NCI-H1694 treated with DMSO at 0.1 percent for 48 hours (cell line): Measurements from ENCODE around the gene RNF182.
"Not testable (repeated sequence)": the region's sequence is repeated elsewhere in the genome, so short reads cannot be mapped to it uniquely, and the experiment has no call there.

ENCODE experiments used
- DNase-seq: peaks from one replicate; lab custom pipeline; 2025; lab: John Stamatoyannopoulos, UW

RNF182 gene, protein sequence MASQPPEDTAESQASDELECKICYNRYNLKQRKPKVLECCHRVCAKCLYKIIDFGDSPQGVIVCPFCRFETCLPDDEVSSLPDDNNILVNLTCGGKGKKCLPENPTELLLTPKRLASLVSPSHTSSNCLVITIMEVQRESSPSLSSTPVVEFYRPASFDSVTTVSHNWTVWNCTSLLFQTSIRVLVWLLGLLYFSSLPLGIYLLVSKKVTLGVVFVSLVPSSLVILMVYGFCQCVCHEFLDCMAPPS

DNA sequence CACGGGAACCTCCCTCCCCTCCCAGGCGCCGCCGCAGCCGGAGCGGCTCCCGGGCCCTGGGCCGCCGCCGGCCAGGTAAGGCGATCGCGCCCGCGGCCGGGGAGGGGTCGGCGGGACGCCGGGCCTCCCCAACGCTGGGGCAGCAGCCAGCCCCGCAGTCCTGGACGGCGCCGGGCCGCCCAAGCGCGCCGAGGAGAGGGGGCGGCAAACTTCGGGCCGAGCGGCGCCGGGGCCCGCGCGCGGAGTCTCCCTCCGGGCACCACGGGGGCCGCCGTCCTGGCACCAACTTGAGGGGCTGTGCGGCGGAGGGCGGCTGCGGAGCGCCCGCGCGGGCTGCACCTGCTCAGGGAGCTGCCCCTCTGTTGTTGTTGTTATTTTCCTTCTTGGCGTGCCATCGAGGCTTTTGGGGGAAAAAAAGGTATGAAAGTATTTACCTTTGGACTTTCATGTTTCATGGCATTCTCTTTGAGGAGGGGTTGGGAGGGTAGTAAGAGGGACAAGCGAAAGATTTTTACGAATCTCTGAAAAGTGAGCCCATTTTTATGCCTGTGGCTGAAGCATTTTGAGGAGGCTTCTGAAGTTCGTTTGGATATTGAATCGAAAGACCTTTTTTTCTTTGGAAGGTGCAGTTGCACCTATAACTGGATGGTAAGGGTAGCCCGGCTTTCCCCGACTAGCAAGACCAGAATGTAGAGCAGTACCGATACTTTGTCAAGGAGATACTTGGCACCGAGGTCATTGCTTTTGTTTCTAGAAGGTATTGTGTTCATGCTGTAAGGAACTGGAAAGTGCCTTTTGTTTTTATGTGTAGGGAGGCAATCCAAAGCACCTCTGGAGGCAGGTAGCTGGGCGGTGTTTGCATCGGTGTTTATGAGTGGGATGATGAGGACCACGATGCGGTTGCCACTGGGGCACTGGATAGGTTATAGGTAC lies at the start of gene RNF182:
RNF182 (plus strand) TSS at position 4 of the 933 bp plus-strand sequence. CDS start 52,168 bp downstream, outside the sequence.
- DNase-seq, result peak; percentile 11

DNA sequence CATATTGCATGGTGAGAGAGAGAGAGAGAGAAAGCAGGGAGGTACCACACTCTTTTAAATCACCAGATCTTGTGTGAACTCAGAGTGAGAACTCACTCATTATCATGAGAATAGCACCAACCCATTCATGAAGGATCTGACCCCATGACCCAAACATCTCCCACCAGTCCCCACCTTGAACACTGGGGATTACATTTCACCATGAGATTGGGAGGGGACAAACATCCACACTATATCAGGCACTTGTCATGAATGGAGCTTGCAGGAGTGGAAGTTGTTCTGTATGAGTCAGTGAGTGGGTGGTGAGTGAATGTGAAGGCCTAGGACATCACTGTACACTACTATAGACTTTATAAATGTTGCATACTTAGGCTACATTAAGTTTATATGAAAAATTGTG lies 47.7 kb upstream of the RNF182 start:
- no peak for DNase-seq

DNA sequence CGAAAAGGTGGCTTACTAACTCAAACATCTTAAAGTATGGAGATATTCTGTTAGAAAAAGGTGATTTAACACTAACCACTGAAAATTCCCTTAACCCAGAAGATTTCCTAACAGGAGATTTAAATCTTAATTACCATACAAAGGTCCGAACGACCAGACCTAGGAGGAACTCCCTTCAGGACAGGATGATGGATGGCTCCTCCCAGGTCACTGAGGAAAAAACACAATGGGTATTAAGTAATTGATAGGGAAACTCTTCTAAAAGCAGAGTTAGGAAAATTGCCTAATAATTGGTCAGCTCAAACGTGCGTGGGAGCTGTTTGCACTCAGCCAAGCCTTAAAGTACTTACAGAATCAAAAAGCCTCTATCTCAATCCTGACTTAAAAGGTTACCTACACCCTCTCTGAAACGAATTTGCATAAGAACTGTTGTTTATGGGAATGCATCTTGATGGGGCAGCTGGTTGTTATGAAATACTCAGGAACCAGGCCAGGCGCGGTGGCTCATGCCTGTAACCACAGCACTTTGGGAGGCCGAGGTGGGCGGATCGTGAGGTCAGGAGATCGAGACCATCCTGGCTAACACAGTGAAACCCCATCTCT lies 44.6 kb upstream of the RNF182 start:
- DNase-seq, result not testable (repeated sequence)

DNA sequence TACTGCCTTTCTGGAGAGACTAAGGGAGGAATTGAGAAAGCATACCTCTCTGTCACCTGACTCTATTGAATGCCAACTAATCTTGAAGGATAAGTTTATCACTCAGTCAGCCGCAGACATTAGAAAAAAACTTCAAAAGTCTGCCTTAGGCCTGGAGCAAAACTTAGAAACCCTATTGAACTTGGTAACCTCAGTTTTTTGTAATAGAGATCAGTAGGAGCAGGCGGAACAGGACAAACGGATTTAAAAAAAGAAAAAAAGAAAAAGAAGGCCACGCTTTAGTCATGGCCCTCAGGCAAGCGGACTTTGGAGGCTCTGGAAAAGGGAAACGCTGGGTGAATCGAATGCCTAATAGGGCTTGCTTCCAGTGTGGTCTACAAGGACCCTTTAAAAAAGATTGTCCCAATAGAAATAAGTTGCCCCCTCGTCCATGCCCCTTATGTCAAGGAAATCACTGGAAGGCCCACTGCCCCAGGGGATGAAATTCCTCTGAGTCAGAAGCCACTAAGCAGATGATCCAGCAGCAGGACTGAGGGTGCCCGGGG lies 43.1 kb upstream of the RNF182 start:
- DNase-seq, result no peak

DNA sequence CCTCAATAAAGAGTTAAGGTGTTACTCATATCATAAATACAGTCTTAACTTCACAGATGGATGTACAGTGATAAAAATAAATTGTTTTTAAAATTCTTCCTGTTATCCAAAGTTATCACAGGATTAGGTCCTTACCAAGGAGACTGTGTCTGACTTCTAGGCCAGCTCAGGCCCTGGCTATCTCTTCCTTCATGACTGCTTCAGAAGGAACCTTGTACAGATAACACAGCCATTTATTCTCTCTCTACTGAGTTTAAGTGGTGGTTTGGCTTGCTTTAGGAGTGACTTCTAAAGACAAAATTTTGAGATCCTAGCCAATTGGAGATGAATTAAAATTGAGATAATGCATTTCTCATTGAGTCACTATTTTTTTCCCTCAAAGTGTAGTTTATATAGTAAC lies 40.8 kb upstream of the RNF182 start:
- no peak for DNase-seq

DNA sequence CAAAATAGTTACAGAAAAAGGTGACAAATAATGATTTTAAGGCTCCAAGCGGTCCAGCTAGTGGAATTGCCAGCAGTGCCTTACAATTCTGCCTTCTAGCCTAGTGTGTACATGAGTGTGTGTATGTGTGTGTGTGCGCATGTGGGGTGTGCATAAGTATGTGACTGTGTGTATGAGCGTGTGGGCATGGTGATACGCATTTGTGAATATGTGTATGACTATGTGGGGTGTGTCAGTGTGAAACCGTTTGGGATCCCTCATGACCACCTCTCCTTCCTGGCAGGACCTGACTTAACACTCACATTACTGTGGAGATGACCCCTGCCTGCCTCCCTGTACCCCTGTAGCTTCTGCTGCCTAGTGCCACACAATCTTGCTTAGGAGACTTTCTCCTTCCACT lies 40.4 kb upstream of the RNF182 start:
- DNase-seq, result no peak

DNA sequence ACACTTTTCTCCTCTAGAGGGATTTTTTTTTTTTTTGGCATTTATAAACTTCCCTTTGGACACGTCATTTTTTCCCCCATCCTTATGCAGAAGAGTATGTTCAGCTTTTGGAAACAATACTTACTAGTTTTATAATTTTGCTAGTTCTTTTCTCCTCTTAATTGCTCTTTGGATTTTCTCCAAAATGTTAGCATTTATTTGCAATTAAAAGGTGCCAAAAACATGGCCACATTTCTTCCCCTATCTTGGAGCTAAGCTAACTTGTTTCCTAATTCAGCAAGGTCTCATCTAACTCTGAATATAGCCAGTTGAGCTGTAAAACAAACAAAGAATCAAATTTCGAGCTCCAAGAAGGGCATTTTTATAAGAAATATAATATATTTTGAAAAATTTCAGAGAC lies 39.2 kb upstream of the RNF182 start:
- no peak for DNase-seq

DNA sequence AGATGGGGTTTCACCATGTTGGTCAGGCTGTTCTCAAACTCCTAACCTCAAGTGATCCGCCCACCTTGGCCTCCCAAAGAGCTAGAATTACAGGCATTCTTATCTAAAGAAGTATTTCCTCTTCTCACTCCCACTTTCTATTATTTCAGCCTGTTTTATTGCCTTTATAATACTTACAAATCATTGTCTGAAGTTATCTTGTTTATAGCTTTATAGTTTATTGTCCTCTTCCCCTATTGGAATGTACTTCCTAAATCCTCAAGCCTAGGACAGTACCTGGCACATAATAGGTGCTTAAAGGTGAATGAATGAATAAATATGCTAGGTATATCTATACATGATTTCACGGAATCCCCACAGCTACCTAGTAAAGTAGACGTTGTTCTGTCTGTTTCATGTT lies 37.8 kb upstream of the RNF182 start:
- DNase-seq, result no peak

DNA sequence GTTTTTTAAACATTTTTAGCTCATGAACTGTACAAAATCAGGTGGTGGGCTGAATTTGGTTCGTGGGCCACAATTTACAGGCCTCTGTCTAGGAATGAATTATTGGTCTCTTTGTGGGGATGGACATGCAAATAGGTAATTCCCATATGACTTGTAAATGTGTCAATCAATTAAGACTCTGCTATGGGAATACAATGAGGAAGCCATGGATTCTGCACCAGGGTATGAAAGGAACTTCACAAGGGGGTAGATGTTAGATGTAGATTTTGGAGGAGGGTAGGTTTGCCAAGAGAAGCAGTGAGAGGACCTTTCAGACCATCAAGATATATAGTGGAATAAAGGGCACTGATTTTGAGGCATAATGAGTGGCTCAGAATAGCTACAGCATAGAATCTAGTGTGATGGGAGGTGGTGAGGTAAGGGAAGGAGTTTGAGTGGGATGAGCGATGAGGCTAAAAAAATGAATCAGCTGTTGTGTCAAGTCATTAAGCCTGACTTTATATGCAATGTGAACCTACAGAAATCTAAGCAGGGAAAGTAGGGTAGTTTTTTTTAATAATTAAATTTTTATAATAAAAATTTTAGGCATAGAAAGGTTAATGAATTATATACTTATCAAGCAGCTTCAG lies 32.6 kb upstream of the RNF182 start:
- DNase-seq, result no peak

DNA sequence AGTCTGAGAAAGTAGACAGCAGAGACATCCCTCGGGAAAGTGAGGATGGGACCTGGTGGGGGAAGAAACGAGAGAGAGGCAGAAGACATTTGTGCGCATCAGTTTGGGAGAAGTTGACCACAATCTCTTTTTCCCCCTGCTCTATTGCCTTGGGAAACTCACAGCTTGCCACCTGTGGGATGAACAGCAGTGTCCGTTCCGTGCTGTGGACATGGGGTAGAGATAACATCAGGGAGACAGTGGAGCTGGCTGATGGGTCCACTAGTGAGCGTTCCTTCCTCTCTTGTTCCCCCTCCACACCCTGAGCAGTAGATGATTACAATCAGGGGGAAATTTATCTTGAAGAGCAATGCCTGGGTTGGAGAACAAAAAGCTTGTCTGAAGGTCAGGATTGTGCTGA lies 21.8 kb upstream of the RNF182 start:
- no peak for DNase-seq

DNA sequence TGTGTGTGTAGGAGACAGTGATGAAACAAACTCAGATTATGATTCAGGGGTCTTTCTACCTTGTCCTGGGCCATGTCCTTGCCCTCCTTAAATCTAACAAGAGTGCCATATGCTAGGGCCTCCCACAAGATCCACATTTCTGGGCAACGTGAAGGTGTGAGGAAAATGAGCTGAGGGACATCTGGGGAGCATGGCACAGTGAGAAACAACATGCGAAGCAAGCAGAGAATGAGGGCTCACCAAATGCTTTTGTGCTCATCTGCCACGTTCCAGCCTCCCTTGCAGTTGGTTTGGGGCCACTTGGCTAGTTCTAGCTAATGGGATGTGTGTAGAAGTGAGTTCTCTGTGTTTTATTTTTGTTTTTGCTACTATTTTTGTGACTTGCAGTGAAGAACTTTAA lies 21.4 kb upstream of the RNF182 start:
- no peak for DNase-seq

DNA sequence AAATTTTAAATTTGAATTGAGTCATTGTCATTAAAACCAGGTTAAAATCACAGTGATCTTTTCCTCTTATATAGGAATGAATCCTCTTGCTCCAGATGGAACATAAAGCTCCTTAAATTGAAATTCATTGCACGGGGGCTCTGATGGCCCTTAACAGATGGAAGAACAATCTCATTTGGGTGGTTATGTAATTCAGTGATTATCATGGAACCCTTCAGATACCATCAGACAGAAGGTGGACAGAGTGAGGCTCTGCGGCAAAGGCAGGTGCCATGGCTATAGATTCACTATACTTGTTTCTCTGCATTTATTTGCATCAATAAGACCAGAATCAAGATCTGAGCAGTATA lies 17.8 kb upstream of the RNF182 start:
- DNase-seq, result no peak

DNA sequence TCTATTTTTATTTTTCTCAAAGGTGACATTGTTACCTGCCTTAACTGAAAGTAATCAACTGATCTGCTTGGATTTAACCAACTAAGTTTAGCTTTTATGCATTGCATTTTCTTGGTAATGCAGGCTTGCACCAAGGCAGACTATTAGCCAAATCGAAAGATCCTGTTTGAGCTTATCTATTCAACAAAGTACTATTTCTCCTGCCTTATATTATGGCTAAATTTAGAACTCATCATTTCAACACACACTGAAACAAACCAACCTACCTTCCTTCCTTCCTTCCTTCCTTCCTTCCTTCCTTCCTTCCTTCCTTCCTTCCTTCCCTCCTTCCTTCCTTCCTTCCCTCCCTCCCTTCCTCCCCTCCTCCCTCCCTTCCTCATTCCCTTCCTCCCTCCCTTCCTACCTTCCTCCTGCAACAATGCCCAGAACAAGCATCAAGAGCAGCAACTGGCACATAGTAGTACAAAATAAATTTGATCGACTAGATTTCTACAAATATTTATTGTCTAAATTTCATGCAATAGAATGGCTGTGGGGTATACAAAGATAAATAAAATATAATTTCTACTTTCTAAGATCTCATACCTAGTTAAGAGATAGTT lies 17.0 kb upstream of the RNF182 start:
- DNase-seq, result no peak

DNA sequence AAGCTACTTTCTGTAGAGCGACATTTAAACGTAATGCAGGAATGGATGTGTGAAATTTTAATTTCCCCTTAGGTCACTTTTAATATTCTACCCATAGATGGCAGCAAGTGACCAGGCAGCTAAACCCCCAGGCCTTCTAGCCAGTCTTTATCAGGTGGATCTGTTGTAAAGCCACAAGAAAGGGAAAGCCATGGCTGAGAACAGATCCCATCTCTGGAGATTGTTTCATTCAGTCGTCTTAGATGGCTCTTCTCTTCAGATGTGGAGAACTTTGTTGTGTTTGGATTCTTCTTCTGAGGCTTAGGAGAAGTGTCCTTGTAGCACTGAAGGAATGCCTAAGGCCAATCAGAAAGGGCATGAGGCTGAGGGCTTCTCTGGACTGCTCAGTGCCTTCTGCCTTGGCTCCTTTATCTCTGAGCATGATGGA lies 15.8 kb upstream of the RNF182 start:
- DNase-seq, result peak; percentile 76

DNA sequence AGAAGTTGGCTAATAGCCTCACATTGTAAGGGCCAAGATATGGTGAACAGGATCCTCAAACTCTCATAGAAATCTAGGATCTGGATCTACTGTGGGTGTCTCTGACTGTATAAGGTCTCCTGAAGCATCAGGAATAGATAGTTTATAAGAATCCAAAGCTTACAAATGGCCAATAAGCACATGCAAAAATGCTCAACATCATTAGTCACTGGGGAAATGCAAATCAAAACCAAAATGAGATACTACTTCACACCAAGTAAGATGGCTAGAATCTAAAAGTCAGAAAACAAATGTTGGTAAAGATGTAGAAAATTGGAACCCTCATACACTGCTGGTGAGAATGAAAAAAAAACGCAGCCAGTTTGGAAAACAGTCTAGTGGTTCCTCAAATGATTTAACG lies 14.3 kb upstream of the RNF182 start:
- no peak for DNase-seq

DNA sequence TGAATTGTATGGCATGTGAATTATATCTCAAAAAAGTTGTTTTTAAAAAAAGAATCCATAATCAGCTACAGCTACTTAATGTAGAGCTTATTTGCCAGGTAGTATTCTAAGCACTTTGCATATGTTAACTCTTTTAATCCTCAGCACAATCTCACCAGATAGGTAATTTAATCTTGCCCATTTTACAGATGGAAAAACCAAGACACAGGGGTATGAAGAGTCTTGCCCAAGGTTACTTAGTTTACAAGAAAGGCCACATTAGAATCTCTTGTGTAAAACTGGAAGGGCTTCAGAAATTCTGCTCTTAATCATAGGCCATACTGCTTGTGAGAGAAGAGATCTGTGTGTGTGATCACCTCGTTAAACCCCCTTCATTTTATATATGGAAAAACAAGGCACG lies 13.4 kb upstream of the RNF182 start:
- DNase-seq, result no peak

DNA sequence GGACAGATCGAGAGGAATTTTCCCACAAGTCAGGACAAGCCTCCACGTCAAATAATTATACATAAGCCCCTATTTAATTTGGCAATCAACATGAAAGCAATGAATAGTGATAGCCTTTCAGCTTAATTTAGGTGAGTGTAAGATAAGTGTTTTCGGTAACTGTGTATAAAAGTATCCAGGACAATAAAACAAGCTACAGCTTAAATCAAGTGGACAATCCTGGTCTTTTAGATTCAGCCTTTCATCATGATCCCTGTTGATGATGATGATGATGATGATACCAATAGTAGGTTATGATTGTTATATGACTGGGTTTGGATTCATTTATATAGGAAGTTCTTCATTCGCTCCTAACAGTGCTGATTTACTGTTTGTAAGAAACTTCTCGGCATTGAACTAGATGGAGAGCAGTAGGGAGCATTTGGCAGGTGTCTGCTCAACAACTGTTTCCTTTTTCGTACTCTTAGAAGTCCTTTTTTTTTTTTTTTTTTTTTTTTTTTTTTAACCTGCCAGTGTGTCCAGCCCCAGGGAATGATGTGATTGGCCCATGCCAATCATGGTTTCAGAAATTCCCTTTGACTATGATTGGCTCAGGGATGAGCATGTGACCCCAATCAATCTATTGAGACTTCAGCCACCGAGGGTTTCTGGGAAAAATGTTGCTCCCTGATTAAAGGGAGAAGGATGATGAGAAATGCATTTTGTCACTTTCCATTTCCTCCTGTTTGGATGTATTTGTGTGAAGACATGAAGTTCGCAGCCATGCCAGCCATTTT lies 11.3 kb upstream of the RNF182 start:
- no peak for DNase-seq

DNA sequence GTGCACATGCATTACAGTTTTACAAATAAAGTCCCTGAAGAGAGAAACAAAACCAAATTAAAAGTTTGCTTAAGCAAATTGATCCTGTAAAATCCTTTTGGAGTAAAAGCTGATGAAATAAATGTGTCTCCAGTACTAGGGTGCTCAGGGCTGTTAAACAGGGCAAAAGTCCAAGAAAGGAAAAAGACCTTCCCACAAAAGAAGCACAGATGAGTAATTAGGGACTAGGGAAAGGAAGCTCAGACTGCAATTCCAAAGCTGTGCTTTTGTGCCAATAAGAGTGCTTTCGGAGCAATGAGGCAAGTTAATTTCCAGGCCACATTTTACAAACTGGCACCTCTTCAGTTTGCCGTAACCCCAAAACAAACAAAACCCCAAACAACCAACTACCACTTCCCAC lies 10.4 kb upstream of the RNF182 start:
- no peak for DNase-seq

DNA sequence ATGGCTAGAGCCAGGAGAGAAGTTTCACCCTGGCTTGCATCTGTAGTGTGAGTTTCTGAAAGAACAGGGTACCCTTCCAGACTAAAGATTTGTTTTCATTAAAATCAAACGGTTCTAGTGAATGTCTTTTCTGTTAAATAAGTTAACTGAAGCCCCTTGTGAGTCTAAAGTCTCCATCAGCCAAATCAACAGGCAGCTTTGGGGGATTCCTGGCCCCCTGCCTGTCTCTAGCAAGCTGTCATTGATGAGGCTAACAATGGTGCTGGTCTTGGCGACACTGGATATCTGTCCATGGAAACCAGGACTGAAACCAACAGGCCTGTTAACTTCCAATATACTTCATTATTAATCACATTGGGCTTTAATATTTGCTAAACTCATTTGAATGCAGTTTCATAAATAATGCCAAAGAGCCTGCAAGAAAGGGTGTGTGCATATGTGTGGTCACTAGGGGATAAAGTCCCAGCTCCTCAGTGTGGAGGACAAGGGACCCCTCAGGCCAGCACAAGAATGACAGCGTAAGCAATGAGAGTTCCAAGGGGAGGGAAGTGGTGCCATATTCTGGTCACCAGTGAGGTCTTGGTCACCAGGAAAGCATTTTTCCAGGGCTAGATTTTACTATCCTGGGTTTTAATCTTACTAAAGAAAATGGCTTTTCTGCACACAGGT lies 9.1 kb upstream of the RNF182 start:
- DNase-seq, result no peak

DNA sequence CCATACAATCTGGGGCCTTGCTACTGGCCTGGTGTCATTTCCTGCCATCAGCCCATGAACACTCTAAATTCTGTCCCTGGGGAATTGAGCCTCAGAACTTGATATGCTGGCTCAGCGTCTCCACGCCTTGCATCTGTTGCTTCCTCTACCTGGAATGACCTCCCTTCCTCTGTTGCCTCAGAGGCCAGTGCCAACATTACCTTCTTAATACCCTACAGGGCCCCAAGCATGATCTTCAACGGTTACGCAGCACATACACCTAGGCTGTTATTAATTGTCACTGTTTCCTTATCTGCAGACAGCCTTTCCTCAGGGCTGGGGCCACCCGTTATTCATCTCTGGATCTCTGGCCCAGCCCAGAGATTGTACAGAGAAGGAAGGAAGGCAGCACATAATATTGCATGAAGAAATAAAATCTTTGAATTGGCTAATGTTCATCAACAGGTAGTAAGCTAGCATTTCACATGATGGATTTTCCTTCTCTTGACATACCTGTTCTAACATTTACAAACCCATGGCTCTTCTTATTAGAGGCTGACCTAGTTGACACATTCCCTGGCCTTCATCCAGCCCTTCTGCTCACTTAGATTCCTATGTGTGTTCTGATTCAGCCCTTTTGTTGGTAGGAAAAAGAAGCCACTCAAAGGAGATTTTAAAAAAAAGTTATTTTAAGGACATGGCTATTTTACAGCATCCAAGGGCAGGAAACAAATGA lies 8.4 kb upstream of the RNF182 start:
- DNase-seq, result no peak
